ENCODE measurements around the gene EIF2D. TPM values are rescaled to one million over a fixed set of nuclear protein-coding genes. Genes with fewer than 3 reads are reported as not detected.

EIF2D gene
- total RNA-seq, 2 donors from 2014 or later, result 38.3 to 41.9 TPM

DNA sequence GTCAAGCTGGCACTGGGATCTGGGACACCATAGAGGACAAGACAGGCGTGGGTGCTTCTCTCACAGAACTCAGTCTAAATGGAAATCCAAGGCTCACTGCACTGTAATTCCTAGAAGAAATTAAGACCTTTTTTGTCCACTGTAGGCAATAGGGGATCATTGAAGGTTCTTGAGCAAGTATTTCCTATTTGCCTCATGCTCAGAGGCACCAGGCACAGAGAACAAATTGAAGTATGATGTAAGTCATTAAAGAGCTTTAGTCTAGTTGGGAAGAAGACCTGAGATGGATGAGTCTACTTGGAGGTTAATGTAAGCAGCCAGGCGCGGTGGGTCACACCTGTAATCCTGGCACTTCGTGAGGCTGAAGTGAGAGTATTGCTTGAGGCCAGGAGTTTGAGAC lies 34.6 kb downstream of the EIF2D start:
- WGBS, 2 experiments (ENCODE audit: insufficient coverage in 1 of 2, insufficient read length in 1 of 2), result 68 to 72% methylated on average over 4 of the region's 4 CpGs
- no peaks in the 10 kb centered on the region for H3K4me1 Mint-ChIP-seq
- H3K27ac ChIP-seq (ENCODE audit: low read depth, low read length), result no peak overlapping the region

DNA sequence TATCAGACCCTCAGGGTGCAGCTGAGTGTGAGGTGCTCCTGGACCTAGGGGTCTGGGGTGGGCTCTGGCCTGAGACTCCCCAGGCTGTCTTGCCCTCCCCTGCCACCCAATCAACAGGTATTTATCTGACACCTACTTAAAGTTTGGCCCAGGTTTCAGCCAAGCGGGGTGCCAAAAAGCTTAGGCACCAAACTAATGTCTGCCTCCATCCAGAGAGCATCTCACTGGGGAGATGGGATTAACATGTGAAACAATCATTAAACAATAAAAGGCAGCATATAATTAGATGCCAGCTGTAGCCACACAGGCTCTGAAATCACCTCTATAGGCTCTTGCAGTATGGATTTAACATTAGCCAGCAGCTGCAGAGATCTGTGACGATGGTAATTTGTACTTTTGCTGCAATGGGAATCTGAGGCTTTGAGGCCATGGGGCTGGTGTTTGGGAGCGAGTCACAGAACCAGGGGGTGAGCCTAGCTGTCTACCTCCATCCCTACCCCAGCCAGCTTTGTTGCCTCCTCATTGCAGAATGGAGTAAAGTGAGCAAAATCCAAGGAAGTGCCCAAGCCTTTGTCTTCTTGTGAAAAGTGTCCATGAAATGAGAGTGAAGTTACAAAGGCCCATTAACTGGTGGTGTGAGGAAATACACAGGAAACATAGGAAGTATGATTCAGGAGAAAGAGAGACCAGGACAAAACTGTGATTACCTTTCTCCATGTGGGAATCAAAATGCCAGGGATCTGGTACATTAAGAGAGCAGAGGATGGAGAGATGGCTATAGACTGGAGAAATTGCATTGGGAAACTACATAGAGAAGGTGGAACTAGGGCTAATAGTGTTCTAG lies 36.1 kb downstream of the EIF2D start:
- no peaks in the 10 kb centered on the region for H3K36me3 ChIP-seq (ENCODE audit: control insufficient read depth, insufficient read depth, low read length)
- no peak overlapping the region for H3K27ac ChIP-seq (ENCODE audit: low read depth, low read length)
- H3K27me3 ChIP-seq (ENCODE audit: control insufficient read depth, insufficient read depth, low read length, poor library complexity, severe bottlenecking), result no peaks in the 10 kb centered on the region
- no peak overlapping the region for H3K9ac ChIP-seq (ENCODE audit: extremely low read depth, low read length, poor library complexity, severe bottlenecking)
- DNase-seq, result no peak
- TF ChIP-seq, protein P1, sequence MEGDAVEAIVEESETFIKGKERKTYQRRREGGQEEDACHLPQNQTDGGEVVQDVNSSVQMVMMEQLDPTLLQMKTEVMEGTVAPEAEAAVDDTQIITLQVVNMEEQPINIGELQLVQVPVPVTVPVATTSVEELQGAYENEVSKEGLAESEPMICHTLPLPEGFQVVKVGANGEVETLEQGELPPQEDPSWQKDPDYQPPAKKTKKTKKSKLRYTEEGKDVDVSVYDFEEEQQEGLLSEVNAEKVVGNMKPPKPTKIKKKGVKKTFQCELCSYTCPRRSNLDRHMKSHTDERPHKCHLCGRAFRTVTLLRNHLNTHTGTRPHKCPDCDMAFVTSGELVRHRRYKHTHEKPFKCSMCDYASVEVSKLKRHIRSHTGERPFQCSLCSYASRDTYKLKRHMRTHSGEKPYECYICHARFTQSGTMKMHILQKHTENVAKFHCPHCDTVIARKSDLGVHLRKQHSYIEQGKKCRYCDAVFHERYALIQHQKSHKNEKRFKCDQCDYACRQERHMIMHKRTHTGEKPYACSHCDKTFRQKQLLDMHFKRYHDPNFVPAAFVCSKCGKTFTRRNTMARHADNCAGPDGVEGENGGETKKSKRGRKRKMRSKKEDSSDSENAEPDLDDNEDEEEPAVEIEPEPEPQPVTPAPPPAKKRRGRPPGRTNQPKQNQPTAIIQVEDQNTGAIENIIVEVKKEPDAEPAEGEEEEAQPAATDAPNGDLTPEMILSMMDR (conservative IDR thresholded peaks at IDR 0.05), result no peak
- peaks cover 2% of the 10 kb centered on the region for H3K27me3 Mint-ChIP-seq (ENCODE audit: insufficient read depth)
- H3K9me3 Mint-ChIP-seq, result no peaks in the 10 kb centered on the region
- no peak overlapping the region for H3K4me3 Mint-ChIP-seq
- 89 to 94% methylated on average over 3 of the region's 3 CpGs for WGBS, 2 experiments (ENCODE audit: insufficient coverage in 1 of 2, insufficient read length in 1 of 2)
- no peaks in the 10 kb centered on the region for H3K36me3 Mint-ChIP-seq (ENCODE audit: low read depth)
- H3K4me3 ChIP-seq (ENCODE audit: low read length), result no peak overlapping the region
- H3K27ac Mint-ChIP-seq, result no peak overlapping the region
- H3K9me3 ChIP-seq (ENCODE audit: control insufficient read depth, low read length), result no peaks in the 10 kb centered on the region
- no peaks in the 10 kb centered on the region for H3K4me1 Mint-ChIP-seq
- no peaks in the 10 kb centered on the region for H3K4me1 ChIP-seq (ENCODE audit: control insufficient read depth, insufficient read depth, low read length)

More for the DNA sequence above, 34.6 kb downstream of the EIF2D start:
- no peaks in the 10 kb centered on the region for H3K9me3 Mint-ChIP-seq
- no peak overlapping the region for H3K27ac Mint-ChIP-seq
- H3K4me1 ChIP-seq (ENCODE audit: control insufficient read depth, insufficient read depth, low read length), result no peaks in the 10 kb centered on the region
- H3K36me3 ChIP-seq (ENCODE audit: control insufficient read depth, insufficient read depth, low read length), result no peaks in the 10 kb centered on the region
- no peak overlapping the region for H3K4me3 Mint-ChIP-seq
- TF ChIP-seq, protein P1 (conservative IDR thresholded peaks at IDR 0.05), result no peak
- no peaks in the 10 kb centered on the region for H3K27me3 Mint-ChIP-seq (ENCODE audit: insufficient read depth)
- H3K9ac ChIP-seq (ENCODE audit: extremely low read depth, low read length, poor library complexity, severe bottlenecking), result no peak overlapping the region
- DNase-seq, result no peak
- no peaks in the 10 kb centered on the region for H3K36me3 Mint-ChIP-seq (ENCODE audit: low read depth)
- no peak overlapping the region for H3K4me3 ChIP-seq (ENCODE audit: low read length)
- H3K9me3 ChIP-seq (ENCODE audit: control insufficient read depth, low read length), result no peaks in the 10 kb centered on the region
- H3K27me3 ChIP-seq (ENCODE audit: control insufficient read depth, insufficient read depth, low read length, poor library complexity, severe bottlenecking), result no peaks in the 10 kb centered on the region

DNA sequence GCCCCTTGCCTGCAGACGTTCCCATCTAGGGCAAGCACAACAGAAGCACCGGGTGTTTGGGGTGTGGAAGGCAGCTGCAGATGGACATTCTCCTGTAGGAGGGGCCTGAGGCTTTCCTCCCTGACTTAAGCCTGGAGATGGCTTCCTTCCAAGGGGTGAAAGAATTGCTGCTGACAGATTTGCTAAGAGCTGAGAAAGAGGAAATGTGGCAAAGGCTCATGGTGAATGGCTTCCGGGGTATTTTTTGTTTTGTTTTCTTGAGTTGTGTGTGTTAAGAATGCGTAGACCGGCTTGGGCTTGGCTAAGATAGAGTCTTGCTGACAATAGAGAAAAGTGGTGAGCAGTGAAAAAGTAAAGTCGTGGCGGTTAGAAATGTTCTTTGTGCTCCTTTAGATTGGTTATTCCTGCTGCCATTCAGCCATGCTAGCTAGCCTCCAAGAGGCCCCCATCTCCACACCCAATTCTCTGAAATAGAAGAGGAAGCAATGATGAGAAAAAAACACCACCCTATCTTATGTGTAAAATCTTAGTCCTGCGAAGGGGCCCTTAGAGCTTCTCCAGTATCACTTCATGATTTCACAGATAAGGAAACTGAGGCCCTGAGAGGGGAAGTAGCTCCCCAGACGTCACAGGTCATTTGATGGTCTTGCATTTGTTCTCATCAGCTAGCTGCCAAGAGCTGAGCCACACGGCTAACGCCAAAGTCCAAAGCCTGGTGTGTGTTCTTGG lies 36.9 kb downstream of the EIF2D start:
- Histone ChIP-seq H3K4me1 (ENCODE audit: control insufficient read depth, insufficient read depth, low read length) (no peaks in the 10 kb centered on the region), H3K27me3 (ENCODE audit: control insufficient read depth, insufficient read depth, low read length, poor library complexity, severe bottlenecking) (no peaks in the 10 kb centered on the region), H3K27ac (ENCODE audit: low read depth, low read length) (no peak overlapping the region), H3K9me3 (ENCODE audit: control insufficient read depth, low read length) (no peaks in the 10 kb centered on the region), H3K9ac (ENCODE audit: extremely low read depth, low read length, poor library complexity, severe bottlenecking) (no peak overlapping the region), H3K36me3 (ENCODE audit: control insufficient read depth, insufficient read depth, low read length) (no peaks in the 10 kb centered on the region), H3K4me3 (ENCODE audit: low read length) (no peak overlapping the region)
- no peaks in the 10 kb centered on the region for H3K4me1 Mint-ChIP-seq
- peaks cover 2% of the 10 kb centered on the region for H3K27me3 Mint-ChIP-seq (ENCODE audit: insufficient read depth)
- TF ChIP-seq, protein P1 (conservative IDR thresholded peaks at IDR 0.05), result no peak
- no peak for DNase-seq
- no peaks in the 10 kb centered on the region for H3K9me3 Mint-ChIP-seq
- H3K36me3 Mint-ChIP-seq (ENCODE audit: low read depth), result no peaks in the 10 kb centered on the region
- WGBS, 2 experiments (ENCODE audit: insufficient coverage in 1 of 2, insufficient read length in 1 of 2), result 81 to 88% methylated on average over 7 to 11 of the region's 11 CpGs
- H3K4me3 Mint-ChIP-seq, result no peak overlapping the region
- H3K27ac Mint-ChIP-seq, result no peak overlapping the region
